Astrocyte (in vitro differentiated cells and primary cell): ENCODE results near the gene TAF5L. TPM values are rescaled to one million over a fixed set of nuclear protein-coding genes. Genes with fewer than 3 reads are reported as not detected.

ENCODE experiments used
- DNase-seq: peaks from one replicate; pipeline ENCODE4 v3.0.0-alpha.2; 2010; ENCODE audit warnings: low read depth
- FAIRE-seq: peaks from 2 replicates; lab custom pipeline; 2011; peaks lifted over from hg19 to GRCh38; lab: Jason Lieb, UNC
- H2AFZ ChIP-seq: 2 replicates; pipeline ENCODE4 v1.6.0; 2012; ENCODE audit warnings: low read depth, low read length, inconsistent platforms
- H3K27ac ChIP-seq: 2 replicates; pipeline ENCODE4 v1.5.1; 2011; ENCODE audit warnings: low read depth, low read length, inconsistent platforms
- H3K27me3 ChIP-seq: 2 replicates; pipeline ENCODE4 v1.6.0; 2011; ENCODE audit warnings: low read length, inconsistent platforms; ENCODE audit not compliant: insufficient read depth
- H3K36me3 ChIP-seq: 2 replicates; pipeline ENCODE4 v1.5.1; 2011; ENCODE audit warnings: low read length, inconsistent platforms; ENCODE audit not compliant: insufficient read depth
- H3K4me1 ChIP-seq: 2 replicates; pipeline ENCODE4 v1.5.1; 2011; ENCODE audit warnings: low read length, inconsistent platforms; ENCODE audit not compliant: insufficient read depth
- H3K4me2 ChIP-seq: 2 replicates; pipeline ENCODE4 v1.6.0; 2012; ENCODE audit warnings: low read length, inconsistent platforms
- H3K4me3 ChIP-seq: 2 replicates; pipeline ENCODE4 v1.5.1; 2011; ENCODE audit warnings: low read depth, mild to moderate bottlenecking, low read length, inconsistent platforms; ENCODE audit not compliant: insufficient read depth
- H3K79me2 ChIP-seq: 2 replicates; pipeline ENCODE4 v1.6.0; 2012; ENCODE audit warnings: mild to moderate bottlenecking, low read length, inconsistent platforms; ENCODE audit not compliant: insufficient read depth
- H3K9ac ChIP-seq: 2 replicates; pipeline ENCODE4 v1.6.0; 2012; ENCODE audit warnings: mild to moderate bottlenecking, low read length, inconsistent platforms
- H3K9me3 ChIP-seq: 2 replicates; pipeline ENCODE4 v1.5.1; 2012; ENCODE audit warnings: low read depth, mild to moderate bottlenecking, low read length, inconsistent platforms; ENCODE audit not compliant: insufficient read depth
- H4K20me1 ChIP-seq: 2 replicates; pipeline ENCODE4 v1.6.0; 2012; ENCODE audit warnings: low read length, inconsistent platforms; ENCODE audit not compliant: insufficient read depth
- H3K27ac Mint-ChIP-seq: one replicate; pipeline ENCODE4 v1.8.0; 2021; ENCODE audit warnings: mild to moderate bottlenecking, mixed read lengths; ENCODE audit not compliant: unreplicated experiment
- H3K27me3 Mint-ChIP-seq: one replicate; pipeline ENCODE4 v1.8.0; 2021; ENCODE audit warnings: low read depth, mixed read lengths; ENCODE audit not compliant: unreplicated experiment
- H3K36me3 Mint-ChIP-seq: one replicate; pipeline ENCODE4 v1.8.0; 2021; ENCODE audit warnings: low read depth, mixed read lengths; ENCODE audit not compliant: unreplicated experiment
- H3K4me1 Mint-ChIP-seq: one replicate; pipeline ENCODE4 v1.8.0; 2021; ENCODE audit warnings: low read depth, mixed read lengths; ENCODE audit not compliant: unreplicated experiment
- H3K4me3 Mint-ChIP-seq: one replicate; pipeline ENCODE4 v1.8.0; 2021; ENCODE audit warnings: mild to moderate bottlenecking, moderate library complexity, mixed read lengths; ENCODE audit not compliant: unreplicated experiment
- H3K9me3 Mint-ChIP-seq: one replicate; pipeline ENCODE4 v1.8.0; 2021; ENCODE audit warnings: mild to moderate bottlenecking, mixed read lengths; ENCODE audit not compliant: unreplicated experiment
- EZH2 ChIP-seq: IDR thresholded peaks from 2 replicates; pipeline ENCODE4 v1.6.1; 2012; ENCODE audit warnings: mild to moderate bottlenecking, low read length, inconsistent platforms; ENCODE audit not compliant: insufficient read depth
- total RNA-seq: library from RNA; stranded (reverse); gene quantifications from 2 replicates; pipeline ENCODE4 v1.2.1, GENCODE V29; 2021
- TF ChIP-seq, protein P1 (sequence below): IDR thresholded peaks from 2 replicates; pipeline ENCODE4 v1.5.1; 2011; ENCODE audit warnings: low read depth, mild to moderate bottlenecking, inconsistent platforms, low read length, moderate library complexity; ENCODE audit not compliant: insufficient read depth

TAF5L gene
- total RNA-seq, 1 donor from 2014 or later = 23.5 TPM

DNA sequence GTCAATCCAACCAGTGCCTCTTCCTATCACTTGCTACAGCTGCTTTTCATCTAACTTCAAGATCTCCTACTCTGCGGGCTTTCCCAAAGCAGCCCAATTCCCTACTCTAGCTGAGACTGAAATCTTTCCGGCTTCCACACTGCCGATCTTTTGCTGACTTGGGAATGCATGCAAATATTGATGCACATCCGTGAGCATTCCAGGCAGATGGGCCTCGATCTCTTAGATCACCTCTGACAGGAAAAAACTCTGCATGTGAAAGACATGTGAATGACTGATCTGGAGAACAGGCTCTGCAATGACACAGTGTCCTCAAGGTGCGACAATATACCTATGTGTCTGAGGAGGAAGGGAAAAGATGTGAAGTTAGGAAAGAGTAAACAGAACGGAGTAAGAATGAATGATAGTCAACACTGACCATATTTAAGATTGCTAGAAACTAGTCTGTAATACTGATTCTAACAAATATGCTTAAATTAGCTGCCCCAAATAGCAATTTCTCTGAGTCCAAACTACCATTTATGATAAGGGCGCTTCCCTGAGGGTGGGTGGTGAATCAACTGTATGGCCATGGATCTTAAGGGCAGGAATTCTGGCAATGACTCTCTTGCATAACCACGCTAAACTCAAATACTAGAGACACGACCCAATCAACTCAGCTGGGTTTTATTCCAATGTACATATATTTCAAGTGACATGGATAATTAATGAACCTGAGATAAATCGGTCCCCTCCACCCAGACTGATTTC, 8.4 kb downstream of the TAF5L start:
- Mint-ChIP-seq H3K27ac (no peak overlapping the region), H3K27me3 (no peaks in the 10 kb centered on the region), H3K4me1 (peaks cover 14% of the 10 kb centered on the region), H3K9me3 (no peaks in the 10 kb centered on the region), H3K4me3 (no peak overlapping the region), H3K36me3 (peaks cover 9% of the 10 kb centered on the region)
- Histone ChIP-seq H3K36me3 (peaks cover 2% of the 10 kb centered on the region), H3K4me2 (no peak overlapping the region), H4K20me1 (peaks cover 77% of the 10 kb centered on the region), H3K9ac (no peak overlapping the region), H2AFZ (no peak overlapping the region), H3K4me1 (no peaks in the 10 kb centered on the region), H3K27ac (no peak overlapping the region), H3K9me3 (no peaks in the 10 kb centered on the region), H3K79me2 (peaks cover 86% of the 10 kb centered on the region), H3K27me3 (no peaks in the 10 kb centered on the region), H3K4me3 (no peak overlapping the region)
- DNase-seq (no peak), FAIRE-seq (no peak)
- no peak for TF ChIP-seq EZH2
- TF ChIP-seq, protein P1, sequence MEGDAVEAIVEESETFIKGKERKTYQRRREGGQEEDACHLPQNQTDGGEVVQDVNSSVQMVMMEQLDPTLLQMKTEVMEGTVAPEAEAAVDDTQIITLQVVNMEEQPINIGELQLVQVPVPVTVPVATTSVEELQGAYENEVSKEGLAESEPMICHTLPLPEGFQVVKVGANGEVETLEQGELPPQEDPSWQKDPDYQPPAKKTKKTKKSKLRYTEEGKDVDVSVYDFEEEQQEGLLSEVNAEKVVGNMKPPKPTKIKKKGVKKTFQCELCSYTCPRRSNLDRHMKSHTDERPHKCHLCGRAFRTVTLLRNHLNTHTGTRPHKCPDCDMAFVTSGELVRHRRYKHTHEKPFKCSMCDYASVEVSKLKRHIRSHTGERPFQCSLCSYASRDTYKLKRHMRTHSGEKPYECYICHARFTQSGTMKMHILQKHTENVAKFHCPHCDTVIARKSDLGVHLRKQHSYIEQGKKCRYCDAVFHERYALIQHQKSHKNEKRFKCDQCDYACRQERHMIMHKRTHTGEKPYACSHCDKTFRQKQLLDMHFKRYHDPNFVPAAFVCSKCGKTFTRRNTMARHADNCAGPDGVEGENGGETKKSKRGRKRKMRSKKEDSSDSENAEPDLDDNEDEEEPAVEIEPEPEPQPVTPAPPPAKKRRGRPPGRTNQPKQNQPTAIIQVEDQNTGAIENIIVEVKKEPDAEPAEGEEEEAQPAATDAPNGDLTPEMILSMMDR = no peak

DNA sequence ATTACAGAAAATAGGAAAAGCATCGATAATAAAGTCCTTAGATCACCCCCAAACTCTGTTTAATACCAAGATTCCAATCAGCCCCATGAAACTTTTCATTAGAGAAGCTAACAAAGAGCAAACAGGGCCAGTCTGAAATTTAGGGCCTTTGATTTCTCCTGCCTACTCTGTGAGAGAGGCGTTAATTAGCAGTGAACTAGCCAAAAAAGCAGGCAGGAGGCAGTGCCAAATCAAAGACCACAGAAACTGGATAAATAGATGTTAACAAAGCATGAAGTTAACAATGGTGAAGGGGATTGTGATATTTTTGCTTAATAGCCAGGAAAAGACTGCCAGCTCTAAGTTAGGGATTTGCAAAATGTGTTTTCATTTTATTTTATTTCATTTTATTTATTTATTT, 11.2 kb downstream of the TAF5L start:
- Histone ChIP-seq H3K36me3 (peaks cover 26% of the 10 kb centered on the region), H4K20me1 (peaks cover 67% of the 10 kb centered on the region), H3K9me3 (no peaks in the 10 kb centered on the region), H3K4me1 (no peaks in the 10 kb centered on the region), H3K79me2 (peaks cover 57% of the 10 kb centered on the region), H3K4me3 (no peak overlapping the region), H3K27ac (no peak overlapping the region), H3K4me2 (no peak overlapping the region), H3K9ac (no peak overlapping the region), H3K27me3 (no peaks in the 10 kb centered on the region), H2AFZ (no peak overlapping the region)
- H3K27ac Mint-ChIP-seq = no peak overlapping the region
- DNase-seq (no peak), FAIRE-seq (no peak)
- H3K4me3 Mint-ChIP-seq = no peak overlapping the region
- TF ChIP-seq, protein P1 = no peak
- TF ChIP-seq EZH2 = no peak
- H3K4me1 Mint-ChIP-seq = peaks cover 3% of the 10 kb centered on the region
- H3K9me3 Mint-ChIP-seq = no peaks in the 10 kb centered on the region
- H3K36me3 Mint-ChIP-seq = peaks cover 24% of the 10 kb centered on the region
- no peaks in the 10 kb centered on the region for H3K27me3 Mint-ChIP-seq

DNA sequence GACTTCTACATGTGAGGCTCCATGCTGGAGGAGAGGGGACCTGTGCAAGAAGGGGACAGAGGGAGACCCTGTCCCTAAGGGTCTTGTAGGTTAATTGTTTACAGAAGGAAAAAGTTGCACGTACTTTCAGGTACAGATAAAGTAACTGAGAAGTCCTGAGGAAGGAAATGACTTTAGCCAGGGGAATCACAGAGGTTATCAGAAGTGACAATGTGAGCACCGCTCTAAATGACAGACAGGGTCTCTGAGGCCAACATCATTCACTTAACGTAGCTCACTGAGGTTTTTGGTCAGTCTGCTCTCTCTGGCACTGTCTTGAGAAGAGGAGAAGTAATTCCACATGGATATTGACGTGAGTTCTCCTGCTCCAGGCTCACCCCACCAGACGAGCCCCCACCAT, 12.0 kb downstream of the TAF5L start:
- H3K4me1 ChIP-seq = no peaks in the 10 kb centered on the region
- no peak overlapping the region for H2AFZ ChIP-seq
- H3K79me2 ChIP-seq = peaks cover 50% of the 10 kb centered on the region
- H3K36me3 Mint-ChIP-seq = peaks cover 26% of the 10 kb centered on the region
- peaks cover 34% of the 10 kb centered on the region for H3K36me3 ChIP-seq
- no peaks in the 10 kb centered on the region for H3K27me3 Mint-ChIP-seq
- H3K9me3 Mint-ChIP-seq = no peaks in the 10 kb centered on the region
- no peak overlapping the region for H3K27ac ChIP-seq
- H3K9me3 ChIP-seq = no peaks in the 10 kb centered on the region
- no peak for DNase-seq
- H4K20me1 ChIP-seq = peaks cover 60% of the 10 kb centered on the region
- TF ChIP-seq, protein P1 = no peak
- TF ChIP-seq EZH2 = no peak
- no peak for FAIRE-seq
- H3K4me3 ChIP-seq = no peak overlapping the region
- H3K27ac Mint-ChIP-seq = no peak overlapping the region
- no peaks in the 10 kb centered on the region for H3K4me1 Mint-ChIP-seq
- no peak overlapping the region for H3K4me2 ChIP-seq
- H3K27me3 ChIP-seq = no peaks in the 10 kb centered on the region
- H3K4me3 Mint-ChIP-seq = no peak overlapping the region
- no peak overlapping the region for H3K9ac ChIP-seq
